ENCODE data around the gene WDFY2.

DNA sequence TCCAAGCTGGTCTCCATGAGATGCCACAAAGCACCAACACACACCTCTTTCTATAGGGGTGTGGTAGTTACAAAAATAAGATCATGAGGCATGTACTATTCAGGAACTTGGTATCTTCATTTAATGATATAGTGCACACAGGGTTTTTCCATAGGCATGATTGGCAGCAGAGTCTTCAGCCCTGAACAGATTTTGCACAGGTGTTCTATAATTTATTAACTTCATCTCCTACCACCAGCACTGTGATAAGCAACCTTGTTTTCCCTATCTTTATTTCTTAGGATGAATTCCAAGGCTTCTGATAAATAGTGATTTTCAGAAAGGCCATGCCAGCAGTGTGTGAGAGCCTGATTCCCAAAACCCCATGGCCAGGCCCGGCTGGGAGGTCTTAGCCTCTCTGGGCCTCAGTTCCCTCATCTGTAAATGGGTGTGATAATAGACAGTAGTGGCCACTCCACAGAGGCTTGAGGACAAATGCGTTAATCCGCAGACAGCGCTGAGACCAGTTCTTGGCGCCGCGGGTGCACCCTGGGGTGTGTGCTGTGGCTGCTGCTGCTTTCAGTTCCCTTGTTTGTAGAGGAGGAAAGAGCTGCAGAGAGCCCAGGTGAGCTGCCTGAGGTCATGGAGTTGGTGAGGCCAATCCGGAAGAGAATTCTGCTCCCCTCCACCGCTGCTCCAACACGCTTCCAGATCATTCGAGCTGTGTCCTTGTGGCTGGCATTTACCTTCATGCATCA lies 186.6 kb downstream of the WDFY2 start:
- no peak for TF ChIP-seq RFX5 (IDR thresholded peaks at IDR 0.05; ENCODE audit: borderline replicate concordance, low read depth, low read length)
- TF ChIP-seq, protein P1, sequence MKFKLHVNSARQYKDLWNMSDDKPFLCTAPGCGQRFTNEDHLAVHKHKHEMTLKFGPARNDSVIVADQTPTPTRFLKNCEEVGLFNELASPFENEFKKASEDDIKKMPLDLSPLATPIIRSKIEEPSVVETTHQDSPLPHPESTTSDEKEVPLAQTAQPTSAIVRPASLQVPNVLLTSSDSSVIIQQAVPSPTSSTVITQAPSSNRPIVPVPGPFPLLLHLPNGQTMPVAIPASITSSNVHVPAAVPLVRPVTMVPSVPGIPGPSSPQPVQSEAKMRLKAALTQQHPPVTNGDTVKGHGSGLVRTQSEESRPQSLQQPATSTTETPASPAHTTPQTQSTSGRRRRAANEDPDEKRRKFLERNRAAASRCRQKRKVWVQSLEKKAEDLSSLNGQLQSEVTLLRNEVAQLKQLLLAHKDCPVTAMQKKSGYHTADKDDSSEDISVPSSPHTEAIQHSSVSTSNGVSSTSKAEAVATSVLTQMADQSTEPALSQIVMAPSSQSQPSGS (IDR thresholded peaks at IDR 0.05; ENCODE audit: low read length) = no peak
- TF ChIP-seq, protein P2, sequence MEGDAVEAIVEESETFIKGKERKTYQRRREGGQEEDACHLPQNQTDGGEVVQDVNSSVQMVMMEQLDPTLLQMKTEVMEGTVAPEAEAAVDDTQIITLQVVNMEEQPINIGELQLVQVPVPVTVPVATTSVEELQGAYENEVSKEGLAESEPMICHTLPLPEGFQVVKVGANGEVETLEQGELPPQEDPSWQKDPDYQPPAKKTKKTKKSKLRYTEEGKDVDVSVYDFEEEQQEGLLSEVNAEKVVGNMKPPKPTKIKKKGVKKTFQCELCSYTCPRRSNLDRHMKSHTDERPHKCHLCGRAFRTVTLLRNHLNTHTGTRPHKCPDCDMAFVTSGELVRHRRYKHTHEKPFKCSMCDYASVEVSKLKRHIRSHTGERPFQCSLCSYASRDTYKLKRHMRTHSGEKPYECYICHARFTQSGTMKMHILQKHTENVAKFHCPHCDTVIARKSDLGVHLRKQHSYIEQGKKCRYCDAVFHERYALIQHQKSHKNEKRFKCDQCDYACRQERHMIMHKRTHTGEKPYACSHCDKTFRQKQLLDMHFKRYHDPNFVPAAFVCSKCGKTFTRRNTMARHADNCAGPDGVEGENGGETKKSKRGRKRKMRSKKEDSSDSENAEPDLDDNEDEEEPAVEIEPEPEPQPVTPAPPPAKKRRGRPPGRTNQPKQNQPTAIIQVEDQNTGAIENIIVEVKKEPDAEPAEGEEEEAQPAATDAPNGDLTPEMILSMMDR (IDR thresholded peaks at IDR 0.05; ENCODE audit: control extremely low read depth in 1 of 3, insufficient read depth in 1 of 3, low read depth in 1 of 3, low read length in 3 of 3) = no peak
- TF ChIP-seq POLR2A (IDR thresholded peaks at IDR 0.05; ENCODE audit: control extremely low read depth in 1 of 2, low read depth in 2 of 2, low read length in 2 of 2) = no peak
- no peak for TF ChIP-seq SP1 (IDR thresholded peaks at IDR 0.05; ENCODE audit: low read depth, low read length)
- TF ChIP-seq ZNF274 (IDR thresholded peaks at IDR 0.05; ENCODE audit: borderline replicate concordance, extremely low read depth, low read length) = no peak
- no peak for TF ChIP-seq SP2 (IDR thresholded peaks at IDR 0.05; ENCODE audit: low read length)
- no peak for TF ChIP-seq NRF1 (IDR thresholded peaks at IDR 0.05; ENCODE audit: low read depth, low read length)
- no peak for TF ChIP-seq FOSL1 (IDR thresholded peaks at IDR 0.05; ENCODE audit: insufficient read depth, low read depth, low read length)
- TF ChIP-seq CREB1 (IDR thresholded peaks at IDR 0.05) = no peak
- no peak for TF ChIP-seq HDAC6 (IDR thresholded peaks at IDR 0.05; ENCODE audit: low read depth, low read length)
- TF ChIP-seq, protein P3, sequence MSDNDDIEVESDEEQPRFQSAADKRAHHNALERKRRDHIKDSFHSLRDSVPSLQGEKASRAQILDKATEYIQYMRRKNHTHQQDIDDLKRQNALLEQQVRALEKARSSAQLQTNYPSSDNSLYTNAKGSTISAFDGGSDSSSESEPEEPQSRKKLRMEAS (IDR thresholded peaks at IDR 0.05) = no peak
- TF ChIP-seq EZH2 (IDR thresholded peaks at IDR 0.05; ENCODE audit: low read depth, low read length, severe bottlenecking) = no peak

Measured in H1 (cell line).